Stimulated activated effector memory CD8-positive, alpha-beta T cell treated with anti-CD3 and anti-CD28 coated beads, Interleukin-12 subunit alpha, Interleukin-12 subunit beta, amount 100 ng/mL, for 72 hours (primary cell): ENCODE results near the gene GRXCR2.
A peak's percentile ranks its signal among the peaks of the same experiment; 100 is the strongest.

ENCODE experiments used
- ATAC-seq: fragments of 150-1000 bp; cut with Tn5 transposase; 2 replicates; pipeline ENCODE4 v1.10.0; 2021
- DNase-seq, 2 donors: peaks; one replicate each; pipeline ENCODE4 v3.0.0; 2021 to 2022; ENCODE audit warnings: low spot score in 2 of 2
- H3K27ac Mint-ChIP-seq: one replicate; pipeline ENCODE4 v1.8.0; 2022; ENCODE audit warnings: mild to moderate bottlenecking, mixed read lengths
- H3K36me3 Mint-ChIP-seq: one replicate; pipeline ENCODE4 v1.8.0; 2022; ENCODE audit warnings: mild to moderate bottlenecking, mixed read lengths
- H3K4me1 Mint-ChIP-seq: one replicate; pipeline ENCODE4 v1.8.0; 2022; ENCODE audit warnings: mixed read lengths
- H3K4me3 Mint-ChIP-seq: one replicate; pipeline ENCODE4 v1.8.0; 2022; ENCODE audit warnings: mild to moderate bottlenecking, mixed read lengths
- H3K9me3 Mint-ChIP-seq: one replicate; pipeline ENCODE4 v1.8.0; 2022; ENCODE audit warnings: mixed read lengths

The GRXCR2 gene

GRCh38 chr5:145834554-145834916 is 38.3 kb downstream of the GRXCR2 start:
- DNase-seq (no peak), ATAC-seq (no peak)
- Mint-ChIP-seq H3K36me3 (no peaks in the 10 kb centered on the region), H3K9me3 (no peaks in the 10 kb centered on the region), H3K4me3 (peak overlapping the region; percentile 57), H3K4me1 (no peaks in the 10 kb centered on the region), H3K27ac (no peak overlapping the region)

- Mint-ChIP-seq H3K4me1 (no peaks in the 10 kb centered on the region), H3K36me3 (no peaks in the 10 kb centered on the region), H3K4me3 (peak overlapping the region; percentile 57), H3K9me3 (no peaks in the 10 kb centered on the region), H3K27ac (no peak overlapping the region)
- DNase-seq (no peak), ATAC-seq (no peak)
Observed at GRCh38 chr5:145833631-145834200, 39.1 kb downstream of the GRXCR2 start.

- H3K4me3 Mint-ChIP-seq, result no peak overlapping the region
- ATAC-seq (no peak), DNase-seq (no peak)
- H3K9me3 Mint-ChIP-seq, result no peaks in the 10 kb centered on the region
- H3K4me1 Mint-ChIP-seq, result no peaks in the 10 kb centered on the region
- H3K27ac Mint-ChIP-seq, result no peak overlapping the region
- no peaks in the 10 kb centered on the region for H3K36me3 Mint-ChIP-seq
Observed at GRCh38 chr5:145830594-145830993, 42.2 kb downstream of the GRXCR2 start.

- no peak overlapping the region for H3K27ac Mint-ChIP-seq
- H3K4me1 Mint-ChIP-seq, result no peaks in the 10 kb centered on the region
- no peaks in the 10 kb centered on the region for H3K36me3 Mint-ChIP-seq
- ATAC-seq (no peak), DNase-seq (no peak)
- no peaks in the 10 kb centered on the region for H3K9me3 Mint-ChIP-seq
- no peak overlapping the region for H3K4me3 Mint-ChIP-seq
Observed at GRCh38 chr5:145829708-145830361, 43.0 kb downstream of the GRXCR2 start.

GRCh38 chr5:145826895-145827674 is 45.7 kb downstream of the GRXCR2 start:
- no peak for DNase-seq
- Mint-ChIP-seq H3K9me3 (no peaks in the 10 kb centered on the region), H3K4me3 (no peak overlapping the region), H3K4me1 (no peaks in the 10 kb centered on the region), H3K27ac (no peak overlapping the region), H3K36me3 (no peaks in the 10 kb centered on the region)
- ATAC-seq, result no peak

GRCh38 chr5:145825751-145826180 is 47.0 kb downstream of the GRXCR2 start:
- ATAC-seq, result no peak
- H3K27ac Mint-ChIP-seq, result no peak overlapping the region
- no peaks in the 10 kb centered on the region for H3K4me1 Mint-ChIP-seq
- no peak overlapping the region for H3K4me3 Mint-ChIP-seq
- H3K9me3 Mint-ChIP-seq, result no peaks in the 10 kb centered on the region
- no peaks in the 10 kb centered on the region for H3K36me3 Mint-ChIP-seq
- DNase-seq, result no peak

- Mint-ChIP-seq H3K36me3 (no peaks in the 10 kb centered on the region), H3K4me3 (no peak overlapping the region), H3K27ac (no peak overlapping the region), H3K9me3 (no peaks in the 10 kb centered on the region), H3K4me1 (no peaks in the 10 kb centered on the region)
- ATAC-seq (no peak), DNase-seq (no peak)
Observed at GRCh38 chr5:145824040-145824439, 48.8 kb downstream of the GRXCR2 start.

GRCh38 chr5:145818604-145819003 is 54.2 kb downstream of the GRXCR2 start:
- DNase-seq (no peak), ATAC-seq (no peak)
- H3K4me3 Mint-ChIP-seq, result no peak overlapping the region
- no peaks in the 10 kb centered on the region for H3K36me3 Mint-ChIP-seq
- H3K9me3 Mint-ChIP-seq, result no peaks in the 10 kb centered on the region
- H3K27ac Mint-ChIP-seq, result no peak overlapping the region
- no peaks in the 10 kb centered on the region for H3K4me1 Mint-ChIP-seq

- H3K27ac Mint-ChIP-seq, result no peak overlapping the region
- no peak for ATAC-seq
- H3K9me3 Mint-ChIP-seq, result no peaks in the 10 kb centered on the region
- no peak for DNase-seq
- H3K36me3 Mint-ChIP-seq, result no peaks in the 10 kb centered on the region
- no peaks in the 10 kb centered on the region for H3K4me1 Mint-ChIP-seq
- no peak overlapping the region for H3K4me3 Mint-ChIP-seq
Observed at GRCh38 chr5:145812877-145813276, 59.9 kb downstream of the GRXCR2 start.

- no peaks in the 10 kb centered on the region for H3K4me1 Mint-ChIP-seq
- H3K27ac Mint-ChIP-seq, result no peak overlapping the region
- H3K4me3 Mint-ChIP-seq, result no peak overlapping the region
- DNase-seq (no peak), ATAC-seq (no peak)
- no peaks in the 10 kb centered on the region for H3K36me3 Mint-ChIP-seq
- H3K9me3 Mint-ChIP-seq, result no peaks in the 10 kb centered on the region
Observed at GRCh38 chr5:145811834-145812625, 60.8 kb downstream of the GRXCR2 start.
